Right lobe of liver (tissue), 4 donors: ENCODE results near the gene ASIC2.

Experiments used
- POLR2A ChIP-seq: fragments of 450-650 bp; IDR thresholded peaks from one replicate; pipeline ENCODE4 v1.6.1; 2017; ENCODE audit warnings: antibody characterized with exemption, mild to moderate bottlenecking
- TF ChIP-seq, protein P1 (sequence below), 4 donors: fragments of 200-600 bp in 3 of 4; fragments of 450-650 bp in 1 of 4; IDR thresholded peaks; one replicate each; pipeline versions ENCODE4 v1.5.1 to v1.8.0; 2016 to 2022; ENCODE audit warnings: antibody characterized with exemption in 4 of 4, mild to moderate bottlenecking in 2 of 4
- donor health status: DM: no; HTN: no; CAD: no.
- donor health status: DM: no; HTN: no; CAD: no.
- donor health status: DM: no; HTN: yes; CAD: no.

DNA sequence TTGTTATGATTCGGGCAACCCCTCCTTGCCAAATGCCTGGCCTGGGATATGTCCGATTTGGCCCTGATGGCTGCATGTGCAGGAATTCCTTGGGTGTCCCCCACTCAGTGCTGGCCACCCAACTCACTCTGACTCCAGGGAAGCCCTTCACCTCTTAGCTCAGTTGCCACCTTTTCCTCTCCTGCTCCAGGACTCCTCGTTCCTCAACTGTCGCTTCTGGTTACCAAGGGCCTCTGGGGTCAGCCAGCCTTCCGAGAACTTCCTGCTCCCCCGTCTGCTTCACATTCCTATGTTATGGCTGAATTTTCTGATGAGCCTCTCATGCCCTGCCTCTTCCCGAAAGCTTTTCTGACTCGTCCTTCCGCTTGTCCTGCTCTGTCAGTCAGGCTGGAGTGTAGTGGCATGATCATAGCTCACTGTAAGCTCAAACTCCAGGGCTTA lies 237.9 kb downstream of the ASIC2 start:
- TF ChIP-seq, protein P1, sequence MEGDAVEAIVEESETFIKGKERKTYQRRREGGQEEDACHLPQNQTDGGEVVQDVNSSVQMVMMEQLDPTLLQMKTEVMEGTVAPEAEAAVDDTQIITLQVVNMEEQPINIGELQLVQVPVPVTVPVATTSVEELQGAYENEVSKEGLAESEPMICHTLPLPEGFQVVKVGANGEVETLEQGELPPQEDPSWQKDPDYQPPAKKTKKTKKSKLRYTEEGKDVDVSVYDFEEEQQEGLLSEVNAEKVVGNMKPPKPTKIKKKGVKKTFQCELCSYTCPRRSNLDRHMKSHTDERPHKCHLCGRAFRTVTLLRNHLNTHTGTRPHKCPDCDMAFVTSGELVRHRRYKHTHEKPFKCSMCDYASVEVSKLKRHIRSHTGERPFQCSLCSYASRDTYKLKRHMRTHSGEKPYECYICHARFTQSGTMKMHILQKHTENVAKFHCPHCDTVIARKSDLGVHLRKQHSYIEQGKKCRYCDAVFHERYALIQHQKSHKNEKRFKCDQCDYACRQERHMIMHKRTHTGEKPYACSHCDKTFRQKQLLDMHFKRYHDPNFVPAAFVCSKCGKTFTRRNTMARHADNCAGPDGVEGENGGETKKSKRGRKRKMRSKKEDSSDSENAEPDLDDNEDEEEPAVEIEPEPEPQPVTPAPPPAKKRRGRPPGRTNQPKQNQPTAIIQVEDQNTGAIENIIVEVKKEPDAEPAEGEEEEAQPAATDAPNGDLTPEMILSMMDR (IDR thresholded peaks at IDR 0.05): no peak
- no peak for TF ChIP-seq POLR2A
